ENCODE results near the gene POMP.

POMP gene

GRCh38 chr13:28615916-28616446 is 42.9 kb upstream of the POMP start:
- H2AFZ ChIP-seq (ENCODE audit: low read depth, low read length): no peak overlapping the region
- DNase-seq (no peak), ATAC-seq (ENCODE audit: insufficient read depth, low read depth) (no peak)
- H3K4me1 ChIP-seq (ENCODE audit: insufficient read depth, low read length): peaks cover 13% of the 10 kb centered on the region
- H3K36me3 ChIP-seq (ENCODE audit: insufficient read depth, low read length): no peaks in the 10 kb centered on the region
- no peaks in the 10 kb centered on the region for H3K79me2 ChIP-seq (ENCODE audit: insufficient read depth, low read length)
- no peak overlapping the region for H3K4me3 ChIP-seq (ENCODE audit: low read depth in 1 of 2, low read length in 2 of 2)
- H3K9ac ChIP-seq (ENCODE audit: low read depth, low read length): no peak overlapping the region
- no peaks in the 10 kb centered on the region for H3K9me3 ChIP-seq (ENCODE audit: insufficient read depth, low read length, severe bottlenecking)
- TF ChIP-seq EZH2 (IDR thresholded peaks at IDR 0.05; ENCODE audit: borderline replicate concordance, low read depth, low read length, severe bottlenecking) (no peak), CTCF (IDR thresholded peaks at IDR 0.05; ENCODE audit: borderline replicate concordance, extremely low read depth, low read length, poor library complexity, severe bottlenecking) (no peak)
- H3K27me3 ChIP-seq (ENCODE audit: insufficient read depth, low read length, poor library complexity): no peaks in the 10 kb centered on the region
- H4K20me1 ChIP-seq (ENCODE audit: insufficient read depth, low read length): no peaks in the 10 kb centered on the region
- H3K27ac ChIP-seq (ENCODE audit: low read length): no peak overlapping the region
- no peak overlapping the region for H3K4me2 ChIP-seq (ENCODE audit: insufficient read depth, low read length)

GRCh38 chr13:28618230-28618994 is 40.5 kb upstream of the POMP start:
- Histone ChIP-seq H2AFZ (ENCODE audit: low read depth, low read length) (no peak overlapping the region), H3K36me3 (ENCODE audit: insufficient read depth, low read length) (no peaks in the 10 kb centered on the region), H3K9ac (ENCODE audit: low read depth, low read length) (no peak overlapping the region), H3K4me1 (ENCODE audit: insufficient read depth, low read length) (no peaks in the 10 kb centered on the region), H4K20me1 (ENCODE audit: insufficient read depth, low read length) (no peaks in the 10 kb centered on the region), H3K27me3 (ENCODE audit: insufficient read depth, low read length, poor library complexity) (no peaks in the 10 kb centered on the region), H3K79me2 (ENCODE audit: insufficient read depth, low read length) (no peaks in the 10 kb centered on the region), H3K9me3 (ENCODE audit: insufficient read depth, low read length, severe bottlenecking) (no peaks in the 10 kb centered on the region), H3K27ac (ENCODE audit: low read length) (no peak overlapping the region), H3K4me2 (ENCODE audit: insufficient read depth, low read length) (no peak overlapping the region), H3K4me3 (ENCODE audit: low read depth in 1 of 2, low read length in 2 of 2) (no peak overlapping the region)
- TF ChIP-seq CTCF (IDR thresholded peaks at IDR 0.05; ENCODE audit: borderline replicate concordance, extremely low read depth, low read length, poor library complexity, severe bottlenecking): no peak
- TF ChIP-seq EZH2 (IDR thresholded peaks at IDR 0.05; ENCODE audit: borderline replicate concordance, low read depth, low read length, severe bottlenecking): no peak
- ATAC-seq (ENCODE audit: insufficient read depth, low read depth) (no peak), DNase-seq (no peak)

- DNase-seq (no peak), ATAC-seq (ENCODE audit: insufficient read depth, low read depth) (no peak)
- Histone ChIP-seq H3K27ac (ENCODE audit: low read length) (no peak overlapping the region), H4K20me1 (ENCODE audit: insufficient read depth, low read length) (no peaks in the 10 kb centered on the region), H3K4me2 (ENCODE audit: insufficient read depth, low read length) (no peak overlapping the region), H3K4me1 (ENCODE audit: insufficient read depth, low read length) (0 out of 2 replicates have a peak, but pooled peaks cover 7% of the 10 kb centered on the region), H3K36me3 (ENCODE audit: insufficient read depth, low read length) (no peaks in the 10 kb centered on the region), H3K9ac (ENCODE audit: low read depth, low read length) (no peak overlapping the region), H3K9me3 (ENCODE audit: insufficient read depth, low read length, severe bottlenecking) (no peaks in the 10 kb centered on the region), H3K79me2 (ENCODE audit: insufficient read depth, low read length) (no peaks in the 10 kb centered on the region), H3K27me3 (ENCODE audit: insufficient read depth, low read length, poor library complexity) (no peaks in the 10 kb centered on the region), H3K4me3 (ENCODE audit: low read depth in 1 of 2, low read length in 2 of 2) (no peak overlapping the region), H2AFZ (ENCODE audit: low read depth, low read length) (no peak overlapping the region)
- no peak for TF ChIP-seq CTCF (IDR thresholded peaks at IDR 0.05; ENCODE audit: borderline replicate concordance, extremely low read depth, low read length, poor library complexity, severe bottlenecking)
- no peak for TF ChIP-seq EZH2 (IDR thresholded peaks at IDR 0.05; ENCODE audit: borderline replicate concordance, low read depth, low read length, severe bottlenecking)
Observed at GRCh38 chr13:28620011-28620830, 38.7 kb upstream of the POMP start.

All from DND-41 (cell line).